Panc1 (cell line): ENCODE results near the gene FANCI. TPM values are rescaled to one million over a fixed set of nuclear protein-coding genes. Genes with fewer than 3 reads are reported as not detected.

Experiments used
- ATAC-seq: fragments of 200-7000 bp; cut with Tn5 transposase; 2 replicates; pipeline ENCODE4 v1.9.1; 2020; ENCODE audit warnings: mild to moderate bottlenecking, moderate library complexity
- BruUV-seq: library from RNA; stranded (reverse); fragments of 400-500 nt; replicated peaks from 2 replicates; lab custom pipeline; 2021; lab: Mats Ljungman, UMichigan
- CTCF ChIA-PET: fragments of 300-600 bp; sonication (Branson Sonifier 250); formaldehyde crosslinking; loops from one replicate; lab custom pipeline; 2022; ENCODE audit warnings: antibody characterized with exemption; lab: Charles Lee
- POLR2A ChIA-PET: fragments of 300-600 bp; sonication (Branson Sonifier 250); formaldehyde crosslinking; loops from one replicate; lab custom pipeline; 2022; ENCODE audit warnings: antibody characterized with exemption; lab: Charles Lee
- DNase-seq: peaks from one replicate; pipeline ENCODE4 v3.0.0-alpha.2; 2010; ENCODE audit warnings: low read depth, low spot score
- H3K27ac ChIP-seq: 2 replicates; pipeline ENCODE4 v1.5.1; 2011; ENCODE audit warnings: mild to moderate bottlenecking, low read length, inconsistent platforms
- H3K27me3 ChIP-seq: fragments of 200-500 bp; sonication (Bioruptor generic); 2 replicates; pipeline ENCODE4 v1.6.0; 2014; ENCODE audit warnings: low read length, inconsistent platforms; ENCODE audit not compliant: control insufficient read depth, insufficient read depth
- H3K36me3 ChIP-seq: fragments of 200-500 bp; sonication (Bioruptor generic); 2 replicates; pipeline ENCODE4 v1.5.1; 2014; ENCODE audit warnings: inconsistent platforms, mild to moderate bottlenecking, low read length, moderate library complexity; ENCODE audit not compliant: control insufficient read depth, insufficient read depth
- H3K4me1 ChIP-seq: 2 replicates; pipeline ENCODE4 v1.5.1; 2011; ENCODE audit warnings: inconsistent platforms, mild to moderate bottlenecking, low read length, moderate library complexity; ENCODE audit not compliant: control insufficient read depth, insufficient read depth
- H3K4me3 ChIP-seq, 2 experiments: 2 replicates each; pipeline ENCODE4 v1.5.1; 2011 to 2012; ENCODE audit warnings: low read depth in 2 of 2, low read length in 2 of 2, mild to moderate bottlenecking in 2 of 2, inconsistent platforms in 1 of 2, moderate library complexity in 1 of 2
- H3K9me3 ChIP-seq: fragments of 200-500 bp; sonication (Bioruptor generic); 2 replicates; pipeline ENCODE4 v1.5.1; 2014; ENCODE audit warnings: low read depth, mild to moderate bottlenecking, inconsistent platforms, low read length, moderate library complexity; ENCODE audit not compliant: control insufficient read depth, insufficient read depth
- POLR2AphosphoS5 ChIP-seq: IDR thresholded peaks from 2 replicates; pipeline ENCODE4 v1.6.1; 2012; ENCODE audit warnings: mild to moderate bottlenecking, low read depth, low read length, moderate library complexity
- TCF7L2 ChIP-seq: IDR thresholded peaks from 2 replicates; pipeline ENCODE4 v1.6.1; 2011; ENCODE audit warnings: mild to moderate bottlenecking, low read depth, low read length, inconsistent platforms
- in situ Hi-C: cut with HindIII; loops from 2 replicates; pipeline ENCODE4 v1.10.0; 2016; ENCODE audit warnings: low sequenced_read_pairs, low pct_unique_long_range_greater_than_20kb
- intact Hi-C: fragments of 100-400 bp; cut with micrococcal nuclease; formaldehyde crosslinking; loops from one replicate; pipeline ENCODE4 v1.10.0; 2022; ENCODE audit not compliant: unreplicated experiment
- total RNA-seq: library from RNA; stranded (reverse); gene quantifications from one replicate; pipeline ENCODE4 v1.2.1, GENCODE V29; 2021; ENCODE audit not compliant: unreplicated experiment
- TF ChIP-seq, protein P1 (sequence below), 2 experiments: IDR thresholded peaks; 2 replicates each; pipeline ENCODE4 v1.6.1; 2011 to 2012; ENCODE audit warnings: low read depth in 2 of 2, control low read depth in 1 of 2, low read length in 1 of 2, mild to moderate bottlenecking in 1 of 2, moderate library complexity in 1 of 2; ENCODE audit not compliant: insufficient read depth in 1 of 2
- TF ChIP-seq, protein P2 (sequence below): fragments of 450-650 bp; IDR thresholded peaks from 2 replicates; pipeline ENCODE4 v1.5.1; 2017; ENCODE audit warnings: mild to moderate bottlenecking

Gene FANCI
- total RNA-seq, 1 experiment from 2014 or later = 96.2 TPM

DNA sequence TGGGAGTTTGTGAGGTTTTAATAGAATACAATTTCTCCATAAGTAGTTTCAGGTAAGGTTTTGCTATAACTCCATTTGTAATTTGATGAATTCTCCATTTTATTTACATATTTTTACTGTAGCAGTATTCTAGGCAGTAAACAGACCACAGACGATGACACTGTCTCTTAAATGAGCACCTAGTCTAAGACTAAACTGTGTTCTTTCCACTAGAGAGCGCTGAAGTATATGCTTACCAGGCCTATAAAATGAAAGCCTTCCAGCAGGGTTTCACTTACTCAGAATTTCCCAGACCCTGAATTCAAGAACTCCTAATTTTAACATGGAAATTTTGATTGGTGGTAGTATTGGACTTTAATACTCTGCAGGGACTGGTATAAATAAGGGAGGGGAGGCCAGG is 49.2 kb downstream of the FANCI start:
- in situ Hi-C loops (no loop called here), intact Hi-C loops (no loop called here)
- H3K27me3 ChIP-seq = no peaks in the 10 kb centered on the region
- CTCF ChIA-PET = no interaction called here
- ATAC-seq (no peak), DNase-seq (no peak)
- peaks cover 32% of the 10 kb centered on the region for H3K36me3 ChIP-seq
- POLR2A ChIA-PET = interaction anchor here (0.6 kb wide), 1 partner anchor 15 kb away, joined by 10 read pairs; no protein-coding TSS in a partner anchor
- TF ChIP-seq, protein P1, sequence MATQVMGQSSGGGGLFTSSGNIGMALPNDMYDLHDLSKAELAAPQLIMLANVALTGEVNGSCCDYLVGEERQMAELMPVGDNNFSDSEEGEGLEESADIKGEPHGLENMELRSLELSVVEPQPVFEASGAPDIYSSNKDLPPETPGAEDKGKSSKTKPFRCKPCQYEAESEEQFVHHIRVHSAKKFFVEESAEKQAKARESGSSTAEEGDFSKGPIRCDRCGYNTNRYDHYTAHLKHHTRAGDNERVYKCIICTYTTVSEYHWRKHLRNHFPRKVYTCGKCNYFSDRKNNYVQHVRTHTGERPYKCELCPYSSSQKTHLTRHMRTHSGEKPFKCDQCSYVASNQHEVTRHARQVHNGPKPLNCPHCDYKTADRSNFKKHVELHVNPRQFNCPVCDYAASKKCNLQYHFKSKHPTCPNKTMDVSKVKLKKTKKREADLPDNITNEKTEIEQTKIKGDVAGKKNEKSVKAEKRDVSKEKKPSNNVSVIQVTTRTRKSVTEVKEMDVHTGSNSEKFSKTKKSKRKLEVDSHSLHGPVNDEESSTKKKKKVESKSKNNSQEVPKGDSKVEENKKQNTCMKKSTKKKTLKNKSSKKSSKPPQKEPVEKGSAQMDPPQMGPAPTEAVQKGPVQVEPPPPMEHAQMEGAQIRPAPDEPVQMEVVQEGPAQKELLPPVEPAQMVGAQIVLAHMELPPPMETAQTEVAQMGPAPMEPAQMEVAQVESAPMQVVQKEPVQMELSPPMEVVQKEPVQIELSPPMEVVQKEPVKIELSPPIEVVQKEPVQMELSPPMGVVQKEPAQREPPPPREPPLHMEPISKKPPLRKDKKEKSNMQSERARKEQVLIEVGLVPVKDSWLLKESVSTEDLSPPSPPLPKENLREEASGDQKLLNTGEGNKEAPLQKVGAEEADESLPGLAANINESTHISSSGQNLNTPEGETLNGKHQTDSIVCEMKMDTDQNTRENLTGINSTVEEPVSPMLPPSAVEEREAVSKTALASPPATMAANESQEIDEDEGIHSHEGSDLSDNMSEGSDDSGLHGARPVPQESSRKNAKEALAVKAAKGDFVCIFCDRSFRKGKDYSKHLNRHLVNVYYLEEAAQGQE (IDR thresholded peaks at IDR 0.05; ENCODE audit: insufficient read depth in 1 of 2, low read depth in 2 of 2, low read length in 1 of 2) = no peak
- no peak for TF ChIP-seq POLR2AphosphoS5
- no peak for TF ChIP-seq TCF7L2
- H3K9me3 ChIP-seq = no peaks in the 10 kb centered on the region
- H3K27ac ChIP-seq = no peak overlapping the region
- BruUV-seq = no TSS peak
- no peaks in the 10 kb centered on the region for H3K4me1 ChIP-seq
- no peak overlapping the region for H3K4me3 ChIP-seq

DNA sequence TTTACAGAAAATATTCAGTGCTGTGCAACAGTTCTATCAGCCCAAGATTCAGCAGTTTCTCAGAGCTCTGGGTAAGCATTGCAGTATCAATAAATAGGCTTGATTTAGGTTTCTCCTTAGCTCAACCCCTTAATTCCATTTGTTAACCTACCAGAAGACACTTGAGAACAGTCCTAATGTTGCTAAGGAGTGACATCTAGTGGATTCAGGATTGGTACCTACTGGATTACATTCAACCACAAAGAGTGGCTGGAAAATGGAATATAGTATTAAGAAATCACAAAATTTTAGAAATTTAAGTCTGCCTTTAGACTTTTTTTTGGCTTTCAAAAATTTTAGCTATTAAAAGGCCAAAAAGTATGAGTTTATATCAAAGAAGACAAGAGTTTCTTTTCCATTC is 56.1 kb downstream of the FANCI start:
- ChIA-PET POLR2A (no interaction called here), CTCF (interaction anchor here (0.6 to 1.2 kb wide), 3 partner anchors 93 to 122 kb away, joined by 3 to 11 read pairs (median 8); no protein-coding TSS in a partner anchor)
- Histone ChIP-seq H3K36me3 (peaks cover 15% of the 10 kb centered on the region), H3K4me3 (no peak overlapping the region), H3K27ac (no peak overlapping the region), H3K27me3 (no peaks in the 10 kb centered on the region), H3K9me3 (no peaks in the 10 kb centered on the region), H3K4me1 (no peaks in the 10 kb centered on the region)
- in situ Hi-C loops = no loop called here
- ATAC-seq = peak; percentile 79
- intact Hi-C loops = loop anchor here (2.0 kb wide), 1 partner anchor 93 kb away; no protein-coding TSS in a partner anchor
- no peak for DNase-seq
- TF ChIP-seq, protein P2, sequence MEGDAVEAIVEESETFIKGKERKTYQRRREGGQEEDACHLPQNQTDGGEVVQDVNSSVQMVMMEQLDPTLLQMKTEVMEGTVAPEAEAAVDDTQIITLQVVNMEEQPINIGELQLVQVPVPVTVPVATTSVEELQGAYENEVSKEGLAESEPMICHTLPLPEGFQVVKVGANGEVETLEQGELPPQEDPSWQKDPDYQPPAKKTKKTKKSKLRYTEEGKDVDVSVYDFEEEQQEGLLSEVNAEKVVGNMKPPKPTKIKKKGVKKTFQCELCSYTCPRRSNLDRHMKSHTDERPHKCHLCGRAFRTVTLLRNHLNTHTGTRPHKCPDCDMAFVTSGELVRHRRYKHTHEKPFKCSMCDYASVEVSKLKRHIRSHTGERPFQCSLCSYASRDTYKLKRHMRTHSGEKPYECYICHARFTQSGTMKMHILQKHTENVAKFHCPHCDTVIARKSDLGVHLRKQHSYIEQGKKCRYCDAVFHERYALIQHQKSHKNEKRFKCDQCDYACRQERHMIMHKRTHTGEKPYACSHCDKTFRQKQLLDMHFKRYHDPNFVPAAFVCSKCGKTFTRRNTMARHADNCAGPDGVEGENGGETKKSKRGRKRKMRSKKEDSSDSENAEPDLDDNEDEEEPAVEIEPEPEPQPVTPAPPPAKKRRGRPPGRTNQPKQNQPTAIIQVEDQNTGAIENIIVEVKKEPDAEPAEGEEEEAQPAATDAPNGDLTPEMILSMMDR = peak; percentile 39; the same call in 1 of the 2 replicates
- TF ChIP-seq, protein P1 (IDR thresholded peaks at IDR 0.05; ENCODE audit: insufficient read depth in 1 of 2, low read depth in 2 of 2, low read length in 1 of 2) = no peak
- BruUV-seq = no TSS peak
